GM18505 (cell line): ENCODE results near the gene GASK1A.

Experiments used
- ATAC-seq: cut with Tn5 transposase; IDR thresholded peaks from one replicate; pipeline ENCODE4 v1.9.1; 2021; ENCODE audit not compliant: unreplicated experiment
- POLR2A ChIP-seq: IDR thresholded peaks from 4 replicates; pipeline ENCODE4 v1.6.1; 2011; ENCODE audit warnings: borderline replicate concordance; ENCODE audit not compliant: insufficient read depth, insufficient read length; ENCODE audit errors: extremely low read depth

The GASK1A gene

DNA sequence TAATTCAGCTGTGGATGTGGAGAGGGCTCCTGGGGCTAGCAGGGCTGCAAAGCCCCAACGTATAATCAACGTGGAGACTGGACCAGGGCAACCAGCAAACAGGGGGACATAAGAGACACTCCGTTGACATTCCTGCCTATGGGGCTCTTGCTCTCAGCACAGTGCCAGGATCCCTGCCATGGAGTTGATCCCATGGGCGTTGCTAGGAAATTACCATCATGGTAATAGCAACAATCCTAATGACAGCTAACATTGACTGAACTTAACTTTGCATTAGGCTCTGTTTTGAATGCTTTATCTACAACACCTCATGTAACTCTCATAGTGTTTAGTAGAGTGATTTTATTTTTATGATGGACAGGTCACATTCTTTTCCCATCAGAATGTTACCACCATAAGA lies 16.9 kb downstream of the GASK1A start:
- no peak for TF ChIP-seq POLR2A
- no peak for ATAC-seq

GRCh38 chr3:42996633-42997075 lies 17.5 kb downstream of the GASK1A start:
- no peak for TF ChIP-seq POLR2A
- ATAC-seq, result no peak

- ATAC-seq, result no peak
- TF ChIP-seq POLR2A, result no peak
These were observed 20.1 kb downstream of the GASK1A start for GRCh38 chr3:42999212-42999611.

- TF ChIP-seq POLR2A, result no peak
- ATAC-seq, result no peak
These were observed 20.5 kb downstream of the GASK1A start for GRCh38 chr3:42999632-43000031.

GRCh38 chr3:43000387-43000786 lies 21.3 kb downstream of the GASK1A start:
- ATAC-seq, result no peak

DNA sequence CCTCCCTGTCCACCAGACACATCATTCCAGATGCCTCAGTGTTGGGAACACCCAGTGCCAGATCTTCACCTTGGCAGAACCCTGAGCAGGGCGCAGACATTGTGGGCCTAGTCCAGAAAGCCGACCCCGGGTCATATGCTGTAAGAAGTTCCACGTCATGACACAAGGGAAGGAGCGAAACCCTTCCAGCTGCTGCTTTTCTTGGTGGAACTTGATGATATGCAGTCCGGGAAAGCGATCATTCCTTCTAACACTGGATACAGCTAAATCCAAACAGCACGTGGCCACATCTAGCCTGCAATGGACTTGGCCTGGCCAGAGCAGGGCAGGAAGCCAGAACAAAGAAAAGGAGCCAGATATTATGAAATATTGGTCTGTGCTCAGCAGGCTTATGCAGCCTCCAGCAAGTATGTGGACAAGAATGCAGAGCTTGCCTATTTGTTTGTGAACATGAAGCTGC lies 22.0 kb downstream of the GASK1A start:
- TF ChIP-seq POLR2A, result no peak
- ATAC-seq, result no peak

More at GRCh38 chr3:43000387-43000786, 21.3 kb downstream of the GASK1A start:
- no peak for TF ChIP-seq POLR2A

DNA sequence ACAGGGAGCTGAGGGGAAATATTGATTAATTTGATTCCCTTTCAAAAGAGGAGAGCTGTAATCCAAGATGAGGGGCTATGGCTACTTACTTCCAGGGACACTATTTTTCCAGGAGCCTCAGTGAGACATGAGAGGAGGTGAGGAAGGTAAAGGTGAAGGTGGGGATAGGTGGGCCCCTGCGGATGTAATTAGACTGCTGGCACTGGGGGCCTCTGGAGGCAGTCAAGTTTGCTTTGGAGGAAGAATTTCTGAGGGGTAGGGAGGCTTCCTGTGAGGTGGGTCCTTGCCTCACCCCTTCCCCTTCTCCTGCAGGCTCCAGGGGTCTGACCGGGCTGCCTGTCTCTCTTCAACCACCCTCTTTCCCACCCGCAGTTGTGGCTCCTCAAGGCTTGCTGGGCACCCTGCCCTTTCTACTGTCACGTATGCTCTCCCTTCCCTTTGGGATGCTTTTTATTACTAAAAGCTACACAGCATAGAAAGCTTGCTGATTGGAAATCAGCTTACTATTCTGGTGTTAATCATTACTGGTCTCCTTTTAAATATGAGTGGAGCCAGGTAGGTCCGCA lies 22.5 kb downstream of the GASK1A start:
- ATAC-seq, result no peak

DNA sequence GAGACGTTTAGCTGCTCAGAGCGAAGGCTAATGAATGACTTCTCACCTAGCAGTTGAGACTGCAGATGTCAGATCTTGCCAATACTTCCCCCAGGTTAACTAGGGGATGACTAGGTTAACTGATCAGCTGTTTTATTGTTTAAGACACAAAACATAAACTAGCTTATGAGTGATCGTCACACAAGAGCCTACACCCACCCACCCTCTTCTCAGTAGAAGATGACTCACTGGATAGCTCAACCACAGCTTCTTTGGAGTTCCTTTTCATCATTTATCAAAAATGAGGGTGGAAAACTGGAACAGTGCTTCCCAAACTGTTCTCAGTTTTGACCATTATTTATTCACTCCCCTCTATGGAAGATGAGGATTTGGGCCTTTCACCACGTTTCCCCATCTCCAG lies 25.2 kb downstream of the GASK1A start:
- no peak for TF ChIP-seq POLR2A

More for the DNA sequence above, 22.5 kb downstream of the GASK1A start:
- no peak for TF ChIP-seq POLR2A

DNA sequence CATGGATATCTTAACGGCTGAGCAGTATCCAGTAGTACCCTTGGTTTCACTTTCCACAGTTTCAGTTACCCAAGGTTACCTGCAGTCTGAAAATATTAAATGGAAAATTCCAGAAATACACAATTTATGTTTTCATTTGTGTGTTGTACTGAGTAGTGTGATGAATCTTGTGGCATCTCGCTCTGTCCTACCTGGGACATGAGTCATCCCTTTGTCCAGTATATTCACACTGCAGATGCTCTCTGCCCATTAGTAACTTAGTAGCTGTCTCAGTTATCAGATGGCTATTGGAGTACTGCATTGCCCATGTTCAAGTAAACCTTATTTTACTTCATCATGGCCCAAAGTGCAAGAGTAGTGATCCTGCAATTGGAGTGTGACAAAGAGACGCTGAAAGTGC lies 26.1 kb downstream of the GASK1A start:
- TF ChIP-seq POLR2A, result no peak
- no peak for ATAC-seq

More for the DNA sequence above, 25.2 kb downstream of the GASK1A start:
- no peak for ATAC-seq

DNA sequence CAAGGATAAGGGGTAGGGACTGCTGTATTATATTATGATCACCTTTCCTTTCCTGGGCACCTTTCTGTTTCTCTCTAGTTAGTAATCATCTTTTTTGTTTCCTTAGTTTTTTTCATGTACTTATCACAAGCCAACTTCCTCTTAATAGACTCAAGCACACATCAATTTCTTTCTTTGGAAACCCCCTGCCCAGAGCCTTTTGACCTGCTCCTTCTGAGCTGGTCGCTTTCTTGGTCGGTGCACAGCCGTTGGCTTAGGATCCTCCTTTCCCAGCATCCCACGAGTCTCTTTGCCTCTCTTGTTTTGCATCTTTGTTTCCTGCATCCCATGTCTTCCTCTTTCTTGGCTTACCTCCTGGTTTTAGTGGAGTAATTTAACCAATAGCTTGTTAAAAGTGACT lies 26.9 kb downstream of the GASK1A start:
- TF ChIP-seq POLR2A, result no peak
- no peak for ATAC-seq

DNA sequence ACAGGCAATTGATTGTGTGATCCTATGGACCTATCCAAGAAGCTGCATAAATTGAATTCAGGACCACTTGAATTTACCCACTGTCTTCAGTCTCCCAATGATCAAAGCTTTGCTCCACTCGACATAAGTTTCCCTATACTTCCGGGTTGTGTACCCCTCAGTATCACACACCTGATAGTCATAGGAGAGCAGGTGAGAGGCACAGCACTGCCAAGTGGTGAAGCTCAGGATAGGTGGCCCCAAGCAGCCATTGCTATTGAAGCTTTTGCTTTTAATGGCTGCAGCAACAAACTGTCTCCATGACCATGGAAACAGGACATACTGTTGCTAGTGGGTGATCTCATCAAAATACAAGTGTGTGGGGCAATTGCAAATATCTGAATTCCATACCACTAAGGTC lies 27.7 kb downstream of the GASK1A start:
- no peak for TF ChIP-seq POLR2A

GRCh38 chr3:43009547-43009946 lies 30.4 kb downstream of the GASK1A start:
- no peak for ATAC-seq
- no peak for TF ChIP-seq POLR2A

More for the DNA sequence above, 27.7 kb downstream of the GASK1A start:
- ATAC-seq, result no peak

GRCh38 chr3:43010638-43011037 lies 31.5 kb downstream of the GASK1A start:
- no peak for TF ChIP-seq POLR2A
- ATAC-seq, result no peak

GRCh38 chr3:43011638-43012037 lies 32.5 kb downstream of the GASK1A start:
- ATAC-seq, result no peak
- TF ChIP-seq POLR2A, result no peak

DNA sequence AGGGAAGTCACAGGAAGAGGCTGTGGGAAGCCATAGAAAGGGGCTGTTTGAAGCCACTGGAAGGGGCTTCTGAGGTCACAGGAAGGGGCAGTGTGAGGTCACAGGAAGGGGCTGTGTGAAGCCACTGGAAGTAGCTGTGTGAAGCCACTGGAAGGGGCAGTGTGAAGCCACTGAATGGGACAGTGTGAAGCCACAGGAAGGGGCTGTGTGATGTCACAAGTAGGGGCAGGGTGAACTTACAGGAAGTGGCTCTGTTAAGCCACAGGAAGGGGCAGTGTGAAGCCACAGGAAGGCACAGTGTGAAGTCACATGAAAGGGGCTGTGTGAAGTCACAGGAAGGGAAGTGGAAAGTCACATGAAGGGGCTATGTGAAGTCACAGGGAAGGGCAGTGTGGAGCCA lies 33.1 kb downstream of the GASK1A start:
- TF ChIP-seq POLR2A, result no peak
- ATAC-seq, result no peak
